Measurements from ENCODE around the gene TENT5C. TPM values are rescaled to one million over a fixed set of nuclear protein-coding genes. Genes with fewer than 3 reads are reported as not detected.

The TENT5C gene
- total RNA-seq, 1 donor from 2014 or later, result 48.2 TPM

DNA sequence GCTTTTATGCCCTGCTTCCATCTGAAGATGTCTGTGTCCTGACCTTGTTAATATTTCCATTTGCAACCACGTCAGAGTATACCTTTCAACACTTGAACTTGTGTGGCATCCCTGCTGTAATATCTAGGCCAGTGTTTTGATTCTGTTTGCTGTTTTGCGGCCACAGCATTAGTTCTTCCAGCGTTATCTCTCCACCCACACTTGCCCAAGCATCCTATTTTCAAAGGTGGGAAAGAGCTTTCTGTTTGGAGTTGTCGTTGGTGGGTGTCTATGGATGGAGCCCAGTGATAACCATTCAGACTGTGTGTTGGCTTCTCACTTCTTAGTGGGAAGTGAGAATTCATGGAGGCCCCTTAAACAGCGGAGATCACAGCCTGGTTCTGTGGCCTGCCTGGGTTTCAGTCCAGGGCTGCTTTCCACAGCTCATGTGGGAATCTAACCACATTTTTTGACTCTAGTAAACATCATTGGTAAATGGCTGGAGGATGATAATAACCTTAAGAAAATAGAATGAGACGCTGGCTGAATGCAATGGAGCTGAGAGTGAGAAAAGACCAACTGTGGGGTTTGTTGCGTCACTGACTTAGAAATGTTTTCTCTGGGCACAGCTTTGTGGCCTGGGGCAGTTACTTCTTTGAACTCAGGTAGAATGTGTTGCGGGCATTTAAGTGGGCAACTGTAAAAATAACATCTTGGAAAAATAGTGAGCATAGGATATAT, 7.6 kb downstream of the TENT5C start:
- no peak for DNase-seq (ENCODE audit: low spot score)

DNA sequence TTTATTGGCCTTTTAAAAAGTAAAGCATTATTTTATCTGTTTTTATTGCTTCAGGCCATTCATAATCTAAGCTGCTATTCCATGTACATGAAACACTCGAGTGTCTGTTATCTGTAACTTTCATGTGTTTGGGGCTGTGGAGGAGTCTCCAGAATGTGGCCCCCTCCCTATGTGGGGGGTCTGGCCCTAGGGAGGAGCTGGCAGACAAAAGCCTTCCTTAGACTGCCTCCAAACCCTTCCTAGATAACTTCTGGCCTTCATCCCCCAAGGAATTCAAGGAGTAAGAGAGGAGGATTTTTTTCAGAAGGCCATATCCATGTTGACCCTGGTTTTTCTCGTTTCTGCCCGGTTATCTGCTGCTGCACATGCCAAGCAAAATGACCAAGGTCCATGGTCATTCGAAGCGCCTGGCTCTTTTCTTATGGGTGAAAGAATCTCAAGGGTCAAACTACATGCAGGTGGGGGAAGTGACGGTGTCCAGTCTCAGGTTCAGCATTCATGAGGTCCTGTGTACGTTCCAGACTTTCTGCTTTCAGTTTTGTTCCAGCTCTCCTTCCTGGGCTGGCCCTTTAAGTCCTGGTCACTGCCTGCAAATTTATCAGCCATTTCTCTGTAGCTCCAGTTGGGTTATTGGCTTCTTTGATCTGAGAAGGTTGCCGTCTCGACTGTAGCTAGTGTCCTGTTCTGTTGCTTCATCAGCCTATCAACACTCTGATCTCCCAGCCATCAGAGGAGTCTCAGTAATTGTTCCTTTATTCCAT, 8.3 kb downstream of the TENT5C start:
- DNase-seq (ENCODE audit: low spot score), result peak; percentile 82

DNA sequence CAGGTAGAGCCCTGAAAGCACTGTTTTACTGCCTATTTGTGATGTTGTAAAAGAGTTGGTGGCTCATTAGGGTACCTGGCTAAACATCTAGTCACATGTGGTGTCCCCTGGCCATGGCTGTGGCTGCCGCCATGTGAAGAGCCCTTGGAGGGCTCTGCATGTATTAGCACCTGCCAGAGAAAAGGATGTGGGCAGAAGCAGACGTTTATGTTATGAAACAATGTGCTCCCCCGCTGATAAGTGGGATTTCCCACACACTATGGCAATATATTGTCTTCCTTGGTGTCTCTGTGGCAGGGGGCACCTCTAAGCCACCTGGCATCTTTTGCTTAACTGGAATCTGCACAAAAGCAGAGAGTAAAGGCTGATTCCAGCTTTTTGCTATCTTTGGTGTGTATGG, 9.6 kb downstream of the TENT5C start:
- DNase-seq (ENCODE audit: low spot score), result no peak

DNA sequence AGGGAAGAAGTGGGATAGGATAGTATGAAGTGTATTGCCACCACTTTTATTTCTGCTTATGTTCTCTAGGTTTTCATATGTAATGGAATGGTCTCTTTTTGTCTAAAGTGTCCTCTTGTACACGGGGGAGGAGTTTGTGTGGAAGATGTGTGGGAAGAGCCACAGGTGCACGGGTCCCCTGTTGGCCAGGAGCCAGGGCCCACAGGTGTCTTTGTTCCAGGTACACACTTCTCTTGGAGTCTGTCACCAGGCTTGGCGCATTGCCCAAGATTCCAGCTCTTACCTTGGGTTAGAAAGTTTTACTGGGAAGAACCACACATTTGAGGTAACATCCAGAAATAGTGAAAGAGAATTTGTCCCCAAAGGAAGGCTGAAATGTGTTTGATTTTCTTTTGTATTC, 10.5 kb downstream of the TENT5C start:
- DNase-seq (ENCODE audit: low spot score), result no peak

DNA sequence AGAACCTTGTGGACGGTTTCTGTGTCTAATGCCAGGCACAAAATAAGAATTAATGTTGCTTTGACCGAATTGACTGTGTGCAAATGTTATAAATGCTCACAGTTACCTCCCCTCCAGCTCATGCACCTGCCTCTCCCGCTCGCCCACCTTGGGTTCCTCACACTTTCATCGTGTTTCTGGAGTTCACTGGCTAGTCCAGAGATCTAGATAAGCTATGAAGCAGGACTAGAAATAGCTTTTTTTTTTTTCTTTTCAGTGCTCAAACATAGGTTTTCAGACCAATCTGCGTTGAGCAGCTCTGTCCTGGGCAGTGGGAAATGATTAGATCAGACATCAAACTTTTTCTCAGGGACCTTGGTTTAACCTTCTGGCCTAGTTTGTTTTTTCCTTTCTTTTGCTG, 11.1 kb downstream of the TENT5C start:
- DNase-seq (ENCODE audit: low spot score), result no peak

DNA sequence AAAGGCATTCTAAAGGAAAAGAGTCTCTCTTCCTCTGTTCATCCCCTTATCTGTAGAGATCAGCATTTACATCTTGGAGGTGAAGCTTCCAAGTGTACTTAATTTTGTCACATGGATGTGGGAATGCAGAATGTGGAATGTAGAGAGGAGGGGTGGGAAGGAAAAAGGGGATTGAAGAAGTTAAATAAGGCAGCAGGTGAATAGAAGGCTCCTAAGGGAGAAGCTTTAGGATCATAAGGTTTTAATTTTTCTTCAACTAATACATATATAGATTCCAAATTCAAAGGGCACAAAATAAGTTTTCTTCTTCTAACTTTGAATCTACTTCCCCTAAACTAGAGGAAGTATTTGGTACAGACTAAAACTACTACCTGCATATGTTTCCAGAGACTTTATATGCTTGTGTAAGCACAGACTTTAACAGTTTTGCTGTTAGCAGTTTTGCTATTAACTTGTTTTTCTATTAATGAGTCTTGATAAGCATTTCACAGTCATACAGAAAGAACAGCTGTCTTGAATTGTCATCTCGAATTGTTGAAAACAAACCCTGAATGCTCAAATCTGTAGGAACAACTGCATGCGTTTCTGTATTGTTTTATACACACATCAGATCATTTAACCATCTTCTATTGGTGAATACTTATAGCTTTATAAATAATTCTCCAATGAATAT, 12.7 kb downstream of the TENT5C start:
- no peak for DNase-seq (ENCODE audit: low spot score)

DNA sequence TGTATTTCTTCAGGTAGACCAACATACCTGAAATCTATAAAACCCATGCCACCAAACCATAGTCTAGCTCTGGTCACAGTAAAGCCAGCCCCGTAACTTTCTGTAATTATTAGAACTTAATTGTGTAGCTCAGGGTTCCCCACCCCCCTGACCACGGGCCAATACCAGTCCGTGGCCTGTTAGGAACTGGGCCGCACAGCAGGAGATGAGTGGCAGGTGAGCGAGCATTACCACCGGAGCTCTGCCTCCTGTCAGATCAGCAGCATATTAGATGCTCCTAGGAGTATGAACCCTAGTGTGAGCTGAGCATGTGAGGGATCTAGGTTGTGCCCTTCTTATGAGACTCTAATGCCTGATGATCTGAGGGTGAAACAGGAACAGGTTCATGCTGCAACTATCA, 14.6 kb downstream of the TENT5C start:
- DNase-seq (ENCODE audit: low spot score), result no peak

DNA sequence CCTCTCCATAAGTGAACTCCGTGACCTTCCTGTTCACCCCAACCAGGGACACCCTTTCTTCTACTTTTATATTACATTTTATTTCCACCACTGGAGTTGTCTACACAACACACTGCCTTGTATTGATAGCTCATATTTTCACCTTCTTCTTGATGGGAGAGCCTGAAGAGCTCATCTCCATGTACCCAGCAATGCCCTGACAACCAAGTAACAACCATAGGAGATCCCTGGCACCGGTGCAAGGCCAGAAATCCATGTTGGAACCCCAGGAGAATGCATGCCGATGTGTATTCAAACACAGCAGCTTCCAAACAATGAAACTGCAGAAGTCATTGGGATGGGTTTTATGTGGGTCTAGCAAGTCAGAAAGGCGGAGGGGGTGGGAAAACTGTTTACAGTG, 15.5 kb downstream of the TENT5C start:
- no peak for DNase-seq (ENCODE audit: low spot score)

DNA sequence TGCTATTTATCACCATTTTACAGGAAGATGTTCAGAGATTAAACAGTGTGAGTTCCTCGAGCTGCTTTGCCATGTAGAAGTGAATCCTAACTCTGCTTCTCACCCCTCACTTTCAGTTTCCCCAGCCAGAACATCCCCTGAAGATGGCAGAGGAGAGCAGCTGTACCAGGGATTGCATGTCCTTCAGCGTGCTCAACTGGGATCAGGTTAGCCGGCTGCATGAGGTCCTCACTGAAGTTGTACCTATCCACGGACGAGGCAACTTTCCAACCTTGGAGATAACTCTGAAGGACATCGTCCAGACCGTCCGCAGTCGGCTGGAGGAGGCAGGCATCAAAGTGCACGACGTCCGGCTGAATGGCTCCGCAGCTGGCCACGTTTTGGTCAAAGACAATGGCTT, 16.9 kb downstream of the TENT5C start:
- DNase-seq (ENCODE audit: low spot score), result no peak

DNA sequence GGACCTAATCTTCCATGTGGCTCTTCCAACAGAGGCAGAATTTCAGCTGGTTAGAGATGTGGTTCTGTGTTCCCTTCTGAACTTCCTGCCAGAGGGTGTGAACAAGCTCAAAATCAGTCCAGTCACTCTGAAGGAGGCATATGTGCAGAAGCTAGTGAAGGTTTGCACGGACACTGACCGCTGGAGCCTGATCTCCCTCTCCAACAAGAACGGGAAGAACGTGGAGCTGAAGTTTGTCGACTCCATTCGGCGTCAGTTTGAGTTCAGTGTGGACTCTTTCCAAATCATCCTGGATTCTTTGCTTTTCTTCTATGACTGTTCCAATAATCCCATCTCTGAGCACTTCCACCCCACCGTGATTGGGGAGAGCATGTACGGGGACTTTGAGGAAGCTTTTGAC, 17.3 kb downstream of the TENT5C start:
- DNase-seq (ENCODE audit: low spot score), result no peak

DNA sequence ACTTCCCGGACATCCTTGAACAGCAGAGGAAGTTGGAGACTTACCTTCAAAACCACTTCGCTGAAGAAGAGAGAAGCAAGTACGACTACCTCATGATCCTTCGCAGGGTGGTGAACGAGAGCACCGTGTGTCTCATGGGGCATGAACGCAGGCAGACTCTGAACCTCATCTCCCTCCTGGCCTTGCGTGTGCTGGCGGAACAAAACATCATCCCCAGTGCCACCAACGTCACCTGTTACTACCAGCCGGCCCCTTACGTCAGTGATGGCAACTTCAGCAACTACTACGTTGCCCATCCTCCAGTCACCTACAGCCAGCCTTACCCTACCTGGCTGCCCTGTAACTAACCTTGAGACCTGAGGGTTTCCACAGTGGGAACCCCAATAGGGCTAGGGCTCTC, 17.9 kb downstream of the TENT5C start:
- DNase-seq (ENCODE audit: low spot score), result no peak

DNA sequence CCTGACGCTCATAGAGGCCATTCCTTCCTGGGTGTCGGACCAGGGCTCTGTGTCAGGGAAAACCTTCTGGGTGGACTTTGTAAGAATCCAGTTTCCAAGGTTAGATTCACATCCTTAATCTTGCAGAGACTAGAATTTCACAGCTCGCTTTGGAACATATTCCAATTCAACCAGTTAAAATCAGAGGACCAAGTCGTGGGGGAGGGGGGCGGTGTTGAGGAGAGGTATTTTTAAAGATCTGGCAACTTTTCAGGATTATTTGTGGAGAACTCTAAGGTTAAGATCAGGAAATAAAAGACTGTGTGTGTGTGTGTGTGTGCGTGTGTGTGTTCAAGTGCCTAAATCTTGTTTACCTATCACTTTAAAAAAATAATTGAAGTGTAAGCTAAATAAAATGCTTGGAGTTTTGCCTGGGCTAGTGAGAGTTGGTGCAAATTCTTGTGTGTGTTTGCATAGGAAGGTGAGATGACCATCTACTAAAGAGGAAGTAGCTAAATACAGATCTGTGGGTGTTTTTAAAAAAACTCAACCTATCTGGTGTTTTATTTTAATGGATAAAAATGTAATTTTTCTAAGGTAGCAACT, 21.8 kb downstream of the TENT5C start:
- DNase-seq (ENCODE audit: low spot score), result no peak

DNA sequence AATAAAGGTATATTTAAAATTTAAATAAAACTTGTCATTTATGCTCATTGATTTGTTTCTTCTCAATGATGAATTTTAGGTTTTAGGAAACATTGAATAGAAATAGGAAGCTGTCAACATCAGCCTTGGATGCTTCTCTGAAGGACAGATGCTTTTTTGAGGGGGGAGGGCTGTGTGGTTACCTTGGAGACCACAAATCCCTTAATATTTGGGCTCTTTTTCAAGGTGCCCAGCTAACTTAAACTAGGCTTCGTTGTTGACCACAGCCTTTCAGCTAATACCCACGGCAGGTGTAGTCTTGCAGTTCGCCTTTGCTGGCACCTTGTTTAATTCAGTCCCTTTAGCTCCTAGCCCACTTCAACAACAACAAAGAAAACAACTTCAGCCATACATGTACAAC, 22.5 kb downstream of the TENT5C start:
- no peak for DNase-seq (ENCODE audit: low spot score)

DNA sequence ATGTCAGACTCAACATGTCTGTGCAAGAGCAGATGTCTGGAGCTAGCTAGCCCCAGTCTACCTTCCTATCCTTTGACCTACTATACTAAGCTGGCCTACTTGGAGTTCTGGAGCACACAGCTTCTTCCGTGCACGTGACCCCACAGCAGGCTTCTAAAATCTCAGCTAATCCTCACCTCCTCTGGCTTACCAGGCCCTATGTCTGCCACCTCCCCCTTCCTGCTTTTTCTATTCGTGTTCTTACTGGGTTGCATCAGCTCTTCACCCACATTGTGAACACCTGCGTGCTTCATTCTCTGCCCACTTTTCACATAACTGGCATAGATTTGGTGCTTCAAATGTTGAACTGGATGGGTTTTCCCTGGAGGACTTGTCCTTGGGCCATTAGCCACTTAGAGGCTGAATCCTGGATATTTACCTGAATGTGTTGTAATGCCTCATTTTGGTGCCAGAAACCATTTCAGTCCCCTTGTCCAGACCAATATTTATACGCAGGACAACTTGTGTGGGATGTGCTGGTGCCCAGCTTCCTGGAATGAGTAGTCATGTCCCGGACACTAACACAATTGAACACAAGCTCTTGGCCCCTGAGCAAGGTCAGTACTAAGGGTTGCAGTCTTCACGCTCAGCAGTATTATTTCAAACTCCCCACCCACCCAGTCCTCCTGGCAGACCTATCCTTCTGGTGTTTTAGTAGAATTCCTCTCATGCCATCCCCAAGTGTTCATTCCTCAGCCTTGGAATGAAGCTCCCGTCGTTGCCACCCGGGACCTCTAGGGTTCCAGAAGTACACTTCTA, 24.0 kb downstream of the TENT5C start:
- DNase-seq (ENCODE audit: low spot score), result no peak

DNA sequence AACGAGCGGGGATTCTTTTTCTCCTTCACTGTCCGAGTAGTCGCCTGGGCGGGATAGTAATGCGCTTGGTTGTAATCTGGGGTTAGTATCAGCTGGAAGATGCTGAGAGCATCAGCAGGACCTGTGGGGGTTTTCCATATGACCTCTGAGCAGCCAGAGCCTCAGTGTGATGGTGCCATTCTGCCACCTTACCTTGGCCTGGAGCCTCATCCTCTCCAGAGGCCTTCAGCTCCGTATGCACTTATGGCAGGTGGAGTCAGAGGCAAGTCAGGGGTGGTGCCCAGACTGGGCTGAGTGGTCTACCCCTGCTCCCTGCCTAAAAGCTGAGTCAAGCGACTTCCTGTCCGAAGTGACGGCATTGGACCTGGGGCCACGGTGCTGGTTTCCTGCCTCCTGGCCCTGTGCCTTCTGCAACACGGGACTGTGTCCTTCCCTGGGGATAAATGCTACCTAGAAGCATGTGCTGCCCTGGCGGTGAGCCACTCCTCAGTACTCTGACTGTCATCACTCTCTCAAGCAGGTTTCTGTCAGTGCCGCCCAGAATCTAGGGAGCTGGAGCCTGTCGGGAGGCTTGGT, 24.7 kb downstream of the TENT5C start:
- DNase-seq (ENCODE audit: low spot score), result no peak

DNA sequence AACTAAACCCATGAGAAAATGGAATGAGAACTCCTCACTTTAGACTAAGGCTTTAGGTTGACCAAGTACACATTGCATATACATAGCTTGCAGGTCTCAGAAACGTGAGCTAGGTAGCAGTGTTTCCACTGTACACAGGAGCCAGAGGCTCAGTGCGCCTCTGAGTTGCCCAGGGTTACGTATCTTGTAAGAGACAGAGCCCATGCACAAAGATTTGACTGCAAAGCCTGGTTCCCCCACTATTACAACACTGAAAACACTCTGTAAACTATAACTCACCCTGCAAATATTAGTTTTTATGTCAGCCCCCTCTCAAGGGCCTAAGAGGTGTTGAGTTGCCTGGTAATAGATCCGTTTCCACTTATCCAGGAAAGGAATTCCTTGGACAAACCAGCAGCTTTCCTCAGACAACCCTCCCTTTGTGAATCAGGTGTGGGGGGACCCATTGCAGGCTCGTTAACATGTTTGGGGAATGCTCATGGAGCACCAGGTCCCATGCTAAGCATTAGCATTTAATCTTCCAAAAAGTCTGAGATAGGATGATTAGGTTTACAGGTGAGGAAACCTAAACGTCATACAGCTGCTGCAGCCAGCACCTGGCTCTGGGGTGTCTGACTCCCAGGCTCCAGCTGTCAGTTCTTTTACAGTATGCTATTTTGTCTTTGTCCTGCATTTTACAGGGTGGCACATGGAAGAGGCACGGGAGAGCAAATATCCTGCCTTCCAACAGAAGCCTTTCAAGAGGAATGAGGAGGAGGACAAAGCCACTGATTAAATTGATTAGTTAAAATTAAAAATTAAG, 25.7 kb downstream of the TENT5C start:
- DNase-seq (ENCODE audit: low spot score), result no peak

DNA sequence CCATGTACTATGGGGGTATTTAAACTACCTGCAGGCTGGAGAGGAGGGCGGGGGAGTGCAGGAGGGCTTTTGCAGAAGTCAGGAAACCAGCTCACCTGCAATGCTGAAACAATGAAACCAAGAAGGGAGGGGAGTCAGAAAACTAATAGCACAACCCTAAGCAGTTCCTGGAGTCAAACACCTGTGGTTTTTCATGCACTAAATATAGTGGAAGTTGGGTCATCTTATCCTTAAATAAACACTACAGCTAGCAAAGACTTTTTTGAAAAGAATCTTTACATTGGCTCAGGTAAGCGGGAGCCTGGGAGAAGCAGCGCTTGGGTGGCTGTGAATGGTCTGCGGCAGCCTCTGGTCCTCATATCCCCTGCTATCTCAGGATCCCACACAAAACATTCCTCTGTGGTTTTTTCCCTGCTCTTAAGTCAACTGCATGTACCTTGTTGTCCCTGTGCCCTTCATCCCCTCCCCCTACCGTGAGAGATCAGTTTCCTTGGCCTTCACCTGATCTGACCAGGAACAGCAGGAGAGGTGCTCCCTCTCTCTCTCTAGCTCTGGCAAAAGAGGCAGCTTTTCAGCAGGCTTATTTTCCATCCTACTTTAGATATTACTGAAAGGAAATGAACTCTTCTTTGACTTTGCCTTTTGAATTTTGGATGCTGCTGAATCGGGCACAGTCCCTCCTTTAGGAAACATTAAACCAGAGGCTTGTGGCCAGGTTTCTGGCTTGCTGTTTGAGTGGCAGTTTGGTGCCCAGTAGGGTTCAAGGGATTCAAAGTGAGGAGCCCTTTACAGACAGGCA, 26.6 kb downstream of the TENT5C start:
- no peak for DNase-seq (ENCODE audit: low spot score)

DNA sequence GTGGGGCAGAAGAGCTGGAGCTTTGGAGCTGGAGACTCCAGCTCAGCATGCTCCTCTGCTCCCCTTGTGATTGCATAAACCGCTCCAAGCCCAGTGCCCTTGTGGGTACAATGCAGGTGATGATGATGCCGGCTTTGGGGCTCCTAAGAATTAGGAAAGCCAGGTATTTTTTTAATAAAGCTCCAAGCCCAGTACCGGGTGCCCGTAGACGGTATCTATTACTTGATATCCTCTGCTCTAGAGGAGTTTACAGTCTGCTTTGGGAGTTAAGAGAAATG, 27.2 kb downstream of the TENT5C start:
- no peak for DNase-seq (ENCODE audit: low spot score)

DNA sequence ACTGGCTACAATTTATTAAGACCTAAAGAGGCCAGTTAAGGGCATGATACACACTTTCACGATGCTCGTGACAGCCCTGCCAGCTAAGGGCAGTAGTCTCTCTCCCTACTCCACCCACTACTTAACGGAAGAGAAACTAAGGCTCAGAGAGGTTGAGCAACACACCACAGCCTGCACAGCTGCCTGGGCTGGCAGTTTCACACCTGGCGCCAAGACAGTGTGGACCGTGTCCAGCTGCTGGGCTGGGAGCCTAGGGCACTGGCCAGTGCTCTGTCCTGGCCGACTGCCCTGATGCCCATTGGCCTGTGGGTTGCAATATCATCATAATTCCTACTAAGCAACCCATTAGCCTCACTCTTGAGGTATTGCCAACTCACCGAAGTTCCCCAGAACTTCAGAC, 27.6 kb downstream of the TENT5C start:
- peak; percentile 19 for DNase-seq (ENCODE audit: low spot score)

DNA sequence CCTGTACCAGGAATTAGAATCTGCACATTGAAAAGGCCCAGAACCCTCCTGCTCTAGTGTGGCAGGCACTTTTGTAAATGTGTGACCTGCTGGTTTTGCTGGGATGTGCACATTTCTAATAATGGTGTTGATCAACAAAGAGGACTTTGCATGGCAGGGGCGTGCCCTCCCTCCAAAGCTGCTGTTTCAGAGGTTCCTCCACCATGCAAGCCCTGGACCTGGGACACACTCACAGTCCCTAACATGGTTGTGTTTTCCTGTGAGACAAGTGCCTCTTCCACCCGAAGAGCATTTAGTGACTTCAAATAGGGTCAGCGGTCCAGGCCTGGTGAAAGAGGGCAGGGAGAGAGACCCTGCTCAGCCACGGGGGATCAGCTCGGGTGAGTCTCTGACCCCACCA, 28.1 kb downstream of the TENT5C start:
- no peak for DNase-seq (ENCODE audit: low spot score)
